Sigmoid colon (tissue), 7 donors: ENCODE results near the gene ODC1. TPM values are rescaled to one million over a fixed set of nuclear protein-coding genes. Genes with fewer than 3 reads are reported as not detected.

Experiments
- DNase-seq: peaks from one replicate; pipeline ENCODE4 v3.0.0-alpha.2; 2019
- H3K27ac ChIP-seq, 4 donors: fragments of 200-600 bp; sonication (generic); one replicate each; pipeline ENCODE4 v1.5.1; 2016 to 2019; ENCODE audit warnings: mild to moderate bottlenecking in 1 of 4
- H3K27me3 ChIP-seq, 3 donors: fragments of 200-600 bp; sonication (generic); one replicate each; pipeline ENCODE4 v1.5.1; 2019; ENCODE audit warnings: mild to moderate bottlenecking in 1 of 3
- H3K36me3 ChIP-seq, 4 donors: fragments of 200-600 bp; sonication (generic); one replicate each; pipeline ENCODE4 v1.5.1; 2016 to 2019
- H3K4me1 ChIP-seq, 4 donors: fragments of 200-600 bp; sonication (generic); one replicate each; pipeline ENCODE4 v1.5.1; 2017 to 2019
- H3K4me3 ChIP-seq, 4 donors: fragments of 200-600 bp; sonication (generic); one replicate each; pipeline ENCODE4 v1.5.1; 2017 to 2019; ENCODE audit warnings: mild to moderate bottlenecking in 2 of 4, moderate library complexity in 1 of 4
- H3K9me3 ChIP-seq, 4 donors: fragments of 200-600 bp in 3 of 4; sonication (generic) in 3 of 4; one replicate each; pipeline versions ENCODE4 v1.5.1 to v1.6.1; 2013 to 2019
- EP300 ChIP-seq, 4 donors: sonication (generic); formaldehyde crosslinking; IDR thresholded peaks; one replicate each; pipeline ENCODE4 v1.6.1; 2017; ENCODE audit warnings: antibody characterized with exemption in 4 of 4
- POLR2A ChIP-seq, 2 donors: fragments of 450-650 bp; IDR thresholded peaks; one replicate each; pipeline ENCODE4 v1.6.1; 2016; ENCODE audit warnings: antibody characterized with exemption in 2 of 2, mild to moderate bottlenecking in 2 of 2, moderate library complexity in 2 of 2
- POLR2AphosphoS5 ChIP-seq, 4 donors: sonication (generic); formaldehyde crosslinking; IDR thresholded peaks; one replicate each; pipeline ENCODE4 v1.6.1; 2017; ENCODE audit warnings: antibody characterized with exemption in 4 of 4
- WGBS, 2 donors: extraction: QIAGEN DNeasy Blood & Tissue Kit; methylation state at CpG; one replicate each; pipeline ENCODE4 v1.1.7; 2013; 5-methylcytosine and 5-hydroxymethylcytosine counted together
- intact Hi-C: fragments of 100-400 bp; cut with DNase I; formaldehyde crosslinking; loops from one replicate; pipeline ENCODE4 v1.15.1; 2023
- polyA plus RNA-seq, 3 donors: library from polyadenylated mRNA; stranded (reverse); fragments of 200-250 nt; gene quantifications; one replicate each; pipeline ENCODE4 v1.2.3, GENCODE V29; 2013
- total RNA-seq, 4 donors: library from RNA; depleted of rRNA; stranded (reverse); fragments of >200 nt; gene quantifications; one replicate each; pipeline ENCODE4 v1.1.0, GENCODE V29; 2016
- TF ChIP-seq, protein P1 (sequence below), 4 experiments: fragments of 450-650 bp in 3 of 4; fragments of 200-600 bp in 1 of 4; IDR thresholded peaks; one replicate each; pipeline ENCODE4 v1.5.1; 2016 to 2019; ENCODE audit warnings: antibody characterized with exemption in 4 of 4, mild to moderate bottlenecking in 3 of 4, moderate library complexity in 2 of 4
- donor health status: healthy with polysubstance abuse.
- donor health status: Bipolar disorder and iron deficiency.
- donor health status: healthy.

Gene ODC1
- total and polyA plus RNA-seq, 7 donors: 34.8 to 88.2 (median 54.3) TPM

GRCh38 chr2:10471046-10471571 lies 23.0 kb upstream of the ODC1 start:
- no peaks in the 10 kb centered on the region for H3K27me3 ChIP-seq
- TF ChIP-seq POLR2A (IDR thresholded peaks at IDR 0.05) (no peak), POLR2AphosphoS5 (IDR thresholded peaks at IDR 0.05) (no peak), EP300 (IDR thresholded peaks at IDR 0.05) (no peak)
- TF ChIP-seq, protein P1, sequence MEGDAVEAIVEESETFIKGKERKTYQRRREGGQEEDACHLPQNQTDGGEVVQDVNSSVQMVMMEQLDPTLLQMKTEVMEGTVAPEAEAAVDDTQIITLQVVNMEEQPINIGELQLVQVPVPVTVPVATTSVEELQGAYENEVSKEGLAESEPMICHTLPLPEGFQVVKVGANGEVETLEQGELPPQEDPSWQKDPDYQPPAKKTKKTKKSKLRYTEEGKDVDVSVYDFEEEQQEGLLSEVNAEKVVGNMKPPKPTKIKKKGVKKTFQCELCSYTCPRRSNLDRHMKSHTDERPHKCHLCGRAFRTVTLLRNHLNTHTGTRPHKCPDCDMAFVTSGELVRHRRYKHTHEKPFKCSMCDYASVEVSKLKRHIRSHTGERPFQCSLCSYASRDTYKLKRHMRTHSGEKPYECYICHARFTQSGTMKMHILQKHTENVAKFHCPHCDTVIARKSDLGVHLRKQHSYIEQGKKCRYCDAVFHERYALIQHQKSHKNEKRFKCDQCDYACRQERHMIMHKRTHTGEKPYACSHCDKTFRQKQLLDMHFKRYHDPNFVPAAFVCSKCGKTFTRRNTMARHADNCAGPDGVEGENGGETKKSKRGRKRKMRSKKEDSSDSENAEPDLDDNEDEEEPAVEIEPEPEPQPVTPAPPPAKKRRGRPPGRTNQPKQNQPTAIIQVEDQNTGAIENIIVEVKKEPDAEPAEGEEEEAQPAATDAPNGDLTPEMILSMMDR (IDR thresholded peaks at IDR 0.05): no peak
- WGBS, 2 donors: 79 to 85% methylated on average over 15 of the region's 15 CpGs
- H3K4me3 ChIP-seq: no peak overlapping the region
- H3K4me1 ChIP-seq: no peaks in the 10 kb centered on the region
- H3K27ac ChIP-seq: no peak overlapping the region
- peak; percentile 22 for DNase-seq
- intact Hi-C loops: no loop called here
- no peaks in the 10 kb centered on the region for H3K36me3 ChIP-seq
- no peaks in the 10 kb centered on the region for H3K9me3 ChIP-seq

GRCh38 chr2:10469955-10470608 lies 22.0 kb upstream of the ODC1 start:
- Histone ChIP-seq H3K27me3 (no peaks in the 10 kb centered on the region), H3K36me3 (no peaks in the 10 kb centered on the region), H3K27ac (no peak overlapping the region), H3K9me3 (no peaks in the 10 kb centered on the region), H3K4me1 (no peaks in the 10 kb centered on the region), H3K4me3 (no peak overlapping the region)
- DNase-seq: peak; percentile 30
- intact Hi-C loops: no loop called here
- TF ChIP-seq EP300 (IDR thresholded peaks at IDR 0.05) (no peak), POLR2AphosphoS5 (IDR thresholded peaks at IDR 0.05) (no peak), POLR2A (IDR thresholded peaks at IDR 0.05) (no peak)
- TF ChIP-seq, protein P1 (IDR thresholded peaks at IDR 0.05): no peak
- WGBS, 2 donors: 88 to 89% methylated on average over 12 of the region's 12 CpGs

GRCh38 chr2:10469301-10469700 lies 21.2 kb upstream of the ODC1 start:
- TF ChIP-seq POLR2AphosphoS5 (IDR thresholded peaks at IDR 0.05): no peak
- TF ChIP-seq, protein P1 (IDR thresholded peaks at IDR 0.05): no peak
- TF ChIP-seq EP300 (IDR thresholded peaks at IDR 0.05): no peak
- TF ChIP-seq POLR2A (IDR thresholded peaks at IDR 0.05): no peak
- DNase-seq: peak; percentile 45
- Histone ChIP-seq H3K4me1 (no peaks in the 10 kb centered on the region), H3K27me3 (no peaks in the 10 kb centered on the region), H3K9me3 (no peaks in the 10 kb centered on the region), H3K4me3 (no peak overlapping the region), H3K36me3 (no peaks in the 10 kb centered on the region), H3K27ac (no peak overlapping the region)
- 90 to 97% methylated on average over 4 of the region's 4 CpGs for WGBS, 2 donors
- intact Hi-C loops: no loop called here

DNA sequence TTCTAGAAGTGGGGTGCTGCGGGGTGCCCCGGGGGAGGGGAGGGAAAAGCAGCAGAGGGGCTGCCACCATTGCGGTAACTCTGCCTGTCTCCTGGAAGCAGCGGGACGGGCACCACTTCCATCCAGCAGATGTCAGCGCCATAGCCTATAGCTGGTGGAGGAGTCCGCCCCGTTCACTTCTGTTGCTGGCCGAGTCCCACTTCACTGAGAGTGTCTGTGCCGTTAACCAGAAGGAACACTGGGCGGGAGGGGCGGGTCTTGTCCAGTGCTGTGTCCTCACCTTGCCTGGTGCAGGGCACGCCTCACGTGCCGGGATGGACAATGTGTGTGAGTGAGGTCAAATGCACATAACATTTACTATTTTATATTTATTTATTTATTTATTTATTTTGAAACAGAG lies 19.3 kb upstream of the ODC1 start:
- peak; percentile 34 for DNase-seq
- H3K36me3 ChIP-seq: no peaks in the 10 kb centered on the region
- 84 to 85% methylated on average over 15 of the region's 15 CpGs for WGBS, 2 donors
- H3K4me3 ChIP-seq: no peak overlapping the region
- H3K27ac ChIP-seq: no peak overlapping the region
- H3K4me1 ChIP-seq: no peaks in the 10 kb centered on the region
- TF ChIP-seq, protein P1 (IDR thresholded peaks at IDR 0.05): no peak
- TF ChIP-seq POLR2AphosphoS5 (IDR thresholded peaks at IDR 0.05): no peak
- no peaks in the 10 kb centered on the region for H3K27me3 ChIP-seq
- intact Hi-C loops: no loop called here
- H3K9me3 ChIP-seq: no peaks in the 10 kb centered on the region

- intact Hi-C loops: no loop called here
- Histone ChIP-seq H3K27me3 (no peaks in the 10 kb centered on the region), H3K4me3 (no peak overlapping the region), H3K9me3 (no peaks in the 10 kb centered on the region), H3K4me1 (no peaks in the 10 kb centered on the region), H3K27ac (no peak overlapping the region), H3K36me3 (no peaks in the 10 kb centered on the region)
- TF ChIP-seq EP300 (IDR thresholded peaks at IDR 0.05): no peak
- TF ChIP-seq, protein P1 (IDR thresholded peaks at IDR 0.05): no peak
- no peak for TF ChIP-seq POLR2AphosphoS5 (IDR thresholded peaks at IDR 0.05)
- no peak for TF ChIP-seq POLR2A (IDR thresholded peaks at IDR 0.05)
- WGBS, 2 donors: 92% methylated on average over 11 of the region's 11 CpGs
- peak; percentile 28 for DNase-seq
Observed at GRCh38 chr2:10466801-10467200, 18.7 kb upstream of the ODC1 start.
